ENCODE measurements around the gene PPL. TPM values are rescaled to one million over a fixed set of nuclear protein-coding genes. Genes with fewer than 3 reads are reported as not detected.
"Not testable (repeated sequence)": the region's sequence is repeated elsewhere in the genome, so short reads cannot be mapped to it uniquely, and the experiment has no call there.

The PPL gene
- total RNA-seq, 2 donors from 2014 or later = 0.09 to 0.22 TPM

- DNase-seq (no peak), ATAC-seq (replicated peaks in 1 of 2) (no peak)
- H3K36me3 Mint-ChIP-seq (ENCODE audit: insufficient read depth in 2 of 2) = no peaks in the 10 kb centered on the region
- no peak overlapping the region for H3K4me3 Mint-ChIP-seq
- no peak overlapping the region for H3K27ac Mint-ChIP-seq
- no peaks in the 10 kb centered on the region for H3K9me3 Mint-ChIP-seq
- H3K4me1 Mint-ChIP-seq (ENCODE audit: low read depth) = no peaks in the 10 kb centered on the region
- H3K27me3 Mint-ChIP-seq (ENCODE audit: low read depth) = peaks cover 6% of the 10 kb centered on the region
Measured at GRCh38 chr16:4968879-4969483, 32.0 kb upstream of the PPL start.

GRCh38 chr16:4968278-4968677 lies 31.3 kb upstream of the PPL start:
- H3K9me3 Mint-ChIP-seq; H3K27ac Mint-ChIP-seq; H3K4me3 Mint-ChIP-seq; H3K27me3 Mint-ChIP-seq (ENCODE audit: low read depth); H3K4me1 Mint-ChIP-seq (ENCODE audit: low read depth); ATAC-seq (replicated peaks in 1 of 2); DNase-seq; H3K36me3 Mint-ChIP-seq (ENCODE audit: insufficient read depth in 2 of 2): not testable (repeated sequence)

GRCh38 chr16:4966736-4967453 lies 29.9 kb upstream of the PPL start:
- Mint-ChIP-seq H3K27ac (no peak overlapping the region), H3K4me3 (no peak overlapping the region)

GRCh38 chr16:4963527-4963926 lies 26.6 kb upstream of the PPL start:
- H3K4me3 Mint-ChIP-seq; DNase-seq; H3K9me3 Mint-ChIP-seq; H3K27ac Mint-ChIP-seq; ATAC-seq (replicated peaks in 1 of 2); H3K36me3 Mint-ChIP-seq (ENCODE audit: insufficient read depth in 2 of 2); H3K4me1 Mint-ChIP-seq (ENCODE audit: low read depth): not testable (repeated sequence)
- peaks cover 26% of the 10 kb centered on the region for H3K27me3 Mint-ChIP-seq (ENCODE audit: low read depth)

More at GRCh38 chr16:4966736-4967453, 29.9 kb upstream of the PPL start:
- DNase-seq (no peak), ATAC-seq (replicated peaks in 1 of 2) (no peak)
- Mint-ChIP-seq H3K36me3 (ENCODE audit: insufficient read depth in 2 of 2) (no peaks in the 10 kb centered on the region), H3K4me1 (ENCODE audit: low read depth) (no peaks in the 10 kb centered on the region), H3K9me3 (no peaks in the 10 kb centered on the region), H3K27me3 (ENCODE audit: low read depth) (peaks cover 6% of the 10 kb centered on the region)

GRCh38 chr16:4962716-4963115 lies 25.8 kb upstream of the PPL start:
- Mint-ChIP-seq H3K4me3 (no peak overlapping the region), H3K4me1 (ENCODE audit: low read depth) (peaks cover 11% of the 10 kb centered on the region), H3K9me3 (no peaks in the 10 kb centered on the region), H3K36me3 (ENCODE audit: insufficient read depth in 2 of 2) (no peaks in the 10 kb centered on the region), H3K27me3 (ENCODE audit: low read depth) (peaks cover 31% of the 10 kb centered on the region), H3K27ac (no peak overlapping the region)
- ATAC-seq (replicated peaks in 1 of 2) (no peak), DNase-seq (no peak)

GRCh38 chr16:4960579-4960978 lies 23.6 kb upstream of the PPL start:
- no peak overlapping the region for H3K4me3 Mint-ChIP-seq

GRCh38 chr16:4958510-4959438 lies 21.8 kb upstream of the PPL start:
- Mint-ChIP-seq H3K4me1 (ENCODE audit: low read depth) (peaks cover 24% of the 10 kb centered on the region), H3K27me3 (ENCODE audit: low read depth) (peaks cover 46% of the 10 kb centered on the region), H3K36me3 (ENCODE audit: insufficient read depth in 2 of 2) (peaks cover 0 to 2% of the 10 kb centered on the region in 2 donors), H3K9me3 (no peaks in the 10 kb centered on the region), H3K4me3 (peak overlapping the region; percentile 95 to 96), H3K27ac (no peak overlapping the region)
- DNase-seq (no peak), ATAC-seq (replicated peaks in 1 of 2) (no peak)

More at GRCh38 chr16:4960579-4960978, 23.6 kb upstream of the PPL start:
- H3K36me3 Mint-ChIP-seq (ENCODE audit: insufficient read depth in 2 of 2) = peaks cover 0 to 2% of the 10 kb centered on the region in 2 donors
- no peak for ATAC-seq (replicated peaks in 1 of 2)
- peaks cover 24% of the 10 kb centered on the region for H3K4me1 Mint-ChIP-seq (ENCODE audit: low read depth)
- H3K9me3 Mint-ChIP-seq = no peaks in the 10 kb centered on the region
- H3K27me3 Mint-ChIP-seq (ENCODE audit: low read depth) = peaks cover 46% of the 10 kb centered on the region
- no peak for DNase-seq
- H3K27ac Mint-ChIP-seq = no peak overlapping the region

GRCh38 chr16:4957720-4958509 lies 21.0 kb upstream of the PPL start, which contains the start of gene SEC14L5:
Gene SEC14L5 (plus strand): TSS chr16:4958330. CDS start chr16:4959324, 994 bp downstream.
- Mint-ChIP-seq H3K36me3 (ENCODE audit: insufficient read depth in 2 of 2) (peaks cover 0 to 2% of the 10 kb centered on the region in 2 donors), H3K9me3 (no peaks in the 10 kb centered on the region), H3K4me3 (peak within 1 kb of the TSS; percentile 95 to 96), H3K27ac (no peak within 1 kb of the TSS), H3K27me3 (ENCODE audit: low read depth) (peaks cover 46% of the 10 kb centered on the region), H3K4me1 (ENCODE audit: low read depth) (peaks cover 24% of the 10 kb centered on the region)
- peak; percentile 96 to 97 for DNase-seq
- peak; percentile 92 to 93 for ATAC-seq (replicated peaks in 1 of 2)

GRCh38 chr16:4957420-4957719 lies 20.4 kb upstream of the PPL start:
- ATAC-seq (replicated peaks in 1 of 2) (no peak), DNase-seq (no peak)
- Mint-ChIP-seq H3K4me3 (peak overlapping the region; percentile 95 to 96), H3K27me3 (ENCODE audit: low read depth) (peaks cover 41% of the 10 kb centered on the region), H3K36me3 (ENCODE audit: insufficient read depth in 2 of 2) (peaks cover 0 to 2% of the 10 kb centered on the region in 2 donors), H3K9me3 (no peaks in the 10 kb centered on the region), H3K4me1 (ENCODE audit: low read depth) (peaks cover 24% of the 10 kb centered on the region), H3K27ac (no peak overlapping the region)

GRCh38 chr16:4954714-4955113 lies 17.8 kb upstream of the PPL start:
- Mint-ChIP-seq H3K27ac (no peak overlapping the region), H3K9me3 (no peaks in the 10 kb centered on the region), H3K4me1 (ENCODE audit: low read depth) (peaks cover 24% of the 10 kb centered on the region), H3K36me3 (ENCODE audit: insufficient read depth in 2 of 2) (peaks cover 0 to 2% of the 10 kb centered on the region in 2 donors), H3K27me3 (ENCODE audit: low read depth) (peaks cover 32% of the 10 kb centered on the region), H3K4me3 (no peak overlapping the region)
- DNase-seq (no peak), ATAC-seq (replicated peaks in 1 of 2) (no peak)

GRCh38 chr16:4951583-4951982 lies 14.6 kb upstream of the PPL start:
- ATAC-seq (replicated peaks in 1 of 2); H3K4me3 Mint-ChIP-seq; DNase-seq; H3K4me1 Mint-ChIP-seq (ENCODE audit: low read depth); H3K27ac Mint-ChIP-seq; H3K36me3 Mint-ChIP-seq (ENCODE audit: insufficient read depth in 2 of 2); H3K9me3 Mint-ChIP-seq: not testable (repeated sequence)
- peaks cover 23% of the 10 kb centered on the region for H3K27me3 Mint-ChIP-seq (ENCODE audit: low read depth)

GRCh38 chr16:4949986-4950385 lies 13.0 kb upstream of the PPL start:
- DNase-seq = no peak
- H3K27me3 Mint-ChIP-seq (ENCODE audit: low read depth) = peaks cover 19% of the 10 kb centered on the region
- peaks cover 4% of the 10 kb centered on the region for H3K4me1 Mint-ChIP-seq (ENCODE audit: low read depth)
- H3K4me3 Mint-ChIP-seq = no peak overlapping the region
- H3K9me3 Mint-ChIP-seq = no peaks in the 10 kb centered on the region
- ATAC-seq (replicated peaks in 1 of 2) = no peak
- no peaks in the 10 kb centered on the region for H3K36me3 Mint-ChIP-seq (ENCODE audit: insufficient read depth in 2 of 2)
- no peak overlapping the region for H3K27ac Mint-ChIP-seq
